K562 (cell line): Measurements from ENCODE around the gene GLB1L2. TPM values are rescaled to one million over a fixed set of nuclear protein-coding genes. Genes with fewer than 3 reads are reported as not detected.

Experiments used
- ATAC-seq: fragments of 200-7000 bp; cut with Tn5 transposase; 3 replicates; pipeline ENCODE4 v1.9.1; 2020; ENCODE audit warnings: moderate library complexity
- BruUV-seq: library from RNA; stranded (reverse); fragments of 400-500 nt; replicated peaks from 2 replicates; lab custom pipeline; 2021; lab: Mats Ljungman, UMichigan
- CTCF ChIA-PET: fragments of 300-600 bp; formaldehyde crosslinking; extraction: SDS; loops from one replicate; lab custom pipeline; 2021; ENCODE audit warnings: low intra/inter-chr PET ratio; lab: Yijun Ruan, JAX
- POLR2A ChIA-PET: fragments of 300-600, 350-650 bp; sonication (Branson Sonifier 250); formaldehyde crosslinking; extraction: SDS; loops from one replicate; lab custom pipeline; 2021; ENCODE audit warnings: antibody characterized with exemption, inconsistent platforms; lab: Yijun Ruan, JAX
- DNase-seq, 4 experiments: peaks; one replicate each; pipeline versions ENCODE4 v3.0.0 to v3.0.0-alpha.2; 2011 to 2018; ENCODE audit warnings: low spot score in 3 of 4, mixed read lengths in 3 of 4; ENCODE audit errors: extremely low read depth in 1 of 4
- FAIRE-seq: peaks from 2 replicates; lab custom pipeline; 2011; peaks lifted over from hg19 to GRCh38; lab: Jason Lieb, UNC
- H2AFZ ChIP-seq: 2 replicates; pipeline ENCODE4 v1.6.0; 2011; ENCODE audit warnings: low read depth, low read length, control low read depth, inconsistent platforms
- H3K27ac ChIP-seq: fragments of 200-600 bp; 3 replicates; pipeline ENCODE4 v1.8.0; 2011; ENCODE audit warnings: low read depth, mild to moderate bottlenecking, control low read depth, inconsistent platforms, low read length, moderate library complexity, mixed read lengths; ENCODE audit errors: extremely low read depth
- H3K27me3 ChIP-seq, 2 experiments: fragments of 300-600 bp in 1 of 2; 2 replicates in 1 of 2; 3 replicates in 1 of 2; pipeline versions ENCODE4 v1.6.0 to v1.8.0; 2011; ENCODE audit warnings: inconsistent platforms in 2 of 2, low read length in 2 of 2, mild to moderate bottlenecking in 1 of 2, mixed read lengths in 1 of 2, moderate library complexity in 1 of 2; ENCODE audit not compliant: control insufficient read depth in 2 of 2, insufficient read depth in 2 of 2
- H3K36me3 ChIP-seq: fragments of 300-600 bp; 3 replicates; pipeline ENCODE4 v1.8.0; 2011; ENCODE audit warnings: mild to moderate bottlenecking, low read length, inconsistent platforms; ENCODE audit not compliant: control insufficient read depth, insufficient read depth
- H3K4me1 ChIP-seq, 2 experiments: fragments of 200-600 bp in 1 of 2; replicated peaks in 1 of 2; 2 replicates in 1 of 2; 3 replicates in 1 of 2; pipeline versions ENCODE4 v1.5.1 to v1.8.0; 2011; ENCODE audit warnings: inconsistent platforms in 2 of 2, low read length in 2 of 2, mild to moderate bottlenecking in 1 of 2, mixed read lengths in 1 of 2, moderate library complexity in 1 of 2; ENCODE audit not compliant: control insufficient read depth in 2 of 2, insufficient read depth in 2 of 2
- H3K4me2 ChIP-seq: 2 replicates; pipeline ENCODE4 v1.6.1; 2011; ENCODE audit warnings: low read length, control low read depth, inconsistent platforms, mixed read lengths; ENCODE audit not compliant: insufficient read depth
- H3K4me3 ChIP-seq: fragments of 200-600 bp; sonication (generic), shearing (Covaris generic); 2 replicates; pipeline ENCODE4 v1.5.1; 2016; ENCODE audit warnings: control low read depth, inconsistent platforms
- H3K79me2 ChIP-seq: fragments of 200-600 bp; 3 replicates; pipeline ENCODE4 v1.8.0; 2011; ENCODE audit warnings: low read length, inconsistent platforms; ENCODE audit not compliant: control insufficient read depth, insufficient read depth
- H3K9ac ChIP-seq, 2 experiments: 2 replicates each; pipeline versions ENCODE4 v1.6.0 to v1.6.1; 2011; ENCODE audit warnings: low read depth in 2 of 2, low read length in 2 of 2, control low read depth in 1 of 2, inconsistent platforms in 1 of 2, mild to moderate bottlenecking in 1 of 2, mixed read lengths in 1 of 2; ENCODE audit not compliant: insufficient read depth in 1 of 2
- H3K9me1 ChIP-seq: one replicate; pipeline ENCODE4 v1.6.0; 2011; ENCODE audit warnings: inconsistent platforms, mild to moderate bottlenecking, low read length, moderate library complexity; ENCODE audit not compliant: control insufficient read depth, insufficient read depth
- H3K9me3 ChIP-seq: replicated peaks from 2 replicates; pipeline ENCODE4 v1.5.1; 2011; ENCODE audit warnings: low read depth, low read length, inconsistent platforms; ENCODE audit not compliant: control insufficient read depth, insufficient read depth
- H4K20me1 ChIP-seq: replicated peaks from 2 replicates; pipeline ENCODE4 v1.6.1; 2011; ENCODE audit warnings: low read length, inconsistent platforms, mixed read lengths; ENCODE audit not compliant: control insufficient read depth, insufficient read depth
- CREM ChIP-seq: IDR thresholded peaks from 2 replicates; pipeline ENCODE4 v1.6.1; 2014; ENCODE audit warnings: antibody characterized with exemption, low read depth
- IRF2 ChIP-seq: sonication (generic); formaldehyde crosslinking; IDR thresholded peaks from 2 replicates; pipeline ENCODE4 v1.8.1; 2022; ENCODE audit warnings: mild to moderate bottlenecking, missing genetic modification reagents
- RAD21 ChIP-seq, 2 experiments: fragments of 250-450 bp in 1 of 2; fragments of 450-650 bp in 1 of 2; sonication (Bioruptor Pico) in 1 of 2; formaldehyde crosslinking in 1 of 2; IDR thresholded peaks in 1 of 2; conservative IDR thresholded peaks in 1 of 2; 2 replicates each; pipeline versions ENCODE4 v1.4.0 to v1.8.0; 2020 to 2022; ENCODE audit warnings: mild to moderate bottlenecking in 2 of 2, moderate library complexity in 1 of 2
- SMC3 ChIP-seq: conservative IDR thresholded peaks from 2 replicates; pipeline ENCODE4 v1.6.1; 2011; ENCODE audit warnings: low read depth, low read length, improper control_type of control experiment; ENCODE audit not compliant: insufficient read depth
- ZFP36 ChIP-seq: fragments of 150-350 bp; IDR thresholded peaks from 2 replicates; pipeline ENCODE4 v1.6.1; 2018; ENCODE audit warnings: low read length, low read depth; ENCODE audit not compliant: partially characterized antibody
- ZKSCAN3 ChIP-seq: fragments of 250-450 bp; sonication (Bioruptor Pico); IDR thresholded peaks from 2 replicates; pipeline ENCODE4 v1.4.0; 2020
- ZNF146 ChIP-seq: IDR thresholded peaks from one replicate; pipeline ENCODE4 v1.6.1; 2018; ENCODE audit warnings: missing compliant biosample characterization; ENCODE audit not compliant: unreplicated experiment
- ZNF780A ChIP-seq: fragments of 250-450 bp; sonication (Bioruptor Pico); IDR thresholded peaks from 2 replicates; pipeline ENCODE4 v1.5.0; 2021; ENCODE audit warnings: mild to moderate bottlenecking
- WGBS: fragments of 100-300 bp; shearing (Covaris generic); methylation state at CpG from one replicate; pipeline ENCODE4 v1.1.6; 2016; ENCODE audit warnings: low coverage, mixed read lengths; ENCODE audit not compliant: insufficient coverage; ENCODE audit errors: missing lambda C conversion rate; 5-methylcytosine and 5-hydroxymethylcytosine counted together
- in situ Hi-C: fragments of 300-500 bp; cut with MboI; formaldehyde crosslinking; loops from 4 replicates; pipeline ENCODE4 v1.15.0; 2018; ENCODE audit warnings: inconsistent platforms, mixed read lengths
- intact Hi-C: fragments of 100-400 bp; cut with micrococcal nuclease; formaldehyde crosslinking; loops from 2 replicates; pipeline ENCODE4 v1.14.2; 2022
- polyA plus RNA-seq, 8 experiments: library from polyadenylated mRNA; depleted of rRNA in 4 of 8; stranded (reverse) in 5 of 8; unstranded in 3 of 8; fragments of >200 nt; fragmentation: Nextera tagmentation in 2 of 8; fragmentation: Illumina TruSeq in 1 of 8; extraction: Ambion mirVana in 2 of 8; extraction: Trizol in 1 of 8; gene quantifications; 2 replicates each; pipeline versions ENCODE4 v1.2.1 to v1.2.3, GENCODE V29; 2011 to 2014; ENCODE audit warnings: inconsistent platforms in 1 of 8, missing spikeins in 1 of 8
- total RNA-seq, 7 experiments: library from RNA; depleted of rRNA in 6 of 7; stranded (reverse); fragments of >200 nt in 6 of 7; fragmentation: Illumina TruSeq in 2 of 7; extraction: Trizol in 2 of 7; gene quantifications; 2 replicates each; pipeline versions ENCODE4 v1.2.1 to v1.2.3, GENCODE V29; 2011 to 2021; ENCODE audit warnings: low replicate concordance in 1 of 7
- TF ChIP-seq, protein P1 (sequence below), 3 experiments: IDR thresholded peaks in 2 of 3; conservative IDR thresholded peaks in 1 of 3; 2 replicates each; pipeline ENCODE4 v1.5.1; 2011 to 2012; ENCODE audit warnings: low read length in 3 of 3, mild to moderate bottlenecking in 3 of 3, control low read depth in 2 of 3, improper control_type of control experiment in 1 of 3, inconsistent platforms in 1 of 3, low read depth in 1 of 3, mixed read lengths in 1 of 3, moderate library complexity in 1 of 3; ENCODE audit not compliant: insufficient read depth in 2 of 3
- TF ChIP-seq, protein P2 (sequence below), 2 experiments: fragments of 450-650 bp; formaldehyde crosslinking in 1 of 2; IDR thresholded peaks; 2 replicates each; pipeline versions ENCODE4 v1.4.0 to v1.6.1; 2014 to 2020; ENCODE audit warnings: mild to moderate bottlenecking in 2 of 2, borderline replicate concordance in 1 of 2, low read depth in 1 of 2

The GLB1L2 gene
- total and polyA plus RNA-seq, 9 of the 15 experiments (the other 6 are each of a cell fraction or from before 2014, with no cell fraction given) = 0.84 to 21.4 (median 13.8) TPM

DNA sequence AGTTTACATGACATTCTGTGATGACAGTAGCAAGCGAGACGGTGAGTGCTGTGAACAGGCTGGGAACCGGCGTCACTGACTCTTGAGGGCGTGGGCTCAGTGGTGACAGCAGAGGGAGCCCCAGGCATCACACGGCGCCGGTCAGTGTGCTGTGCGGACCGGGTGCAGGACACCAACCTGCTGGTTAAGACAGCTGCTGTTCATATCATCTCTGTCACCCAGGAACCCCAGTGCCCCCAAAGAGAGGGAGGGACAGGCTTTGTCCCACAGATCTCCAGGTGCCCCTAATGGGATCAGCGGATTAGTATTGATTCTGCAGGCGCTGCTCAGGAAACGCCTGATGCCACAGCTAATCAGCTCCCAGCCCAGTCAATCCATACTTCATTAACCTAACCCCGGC is 61.9 kb downstream of the GLB1L2 start:
- Histone ChIP-seq H3K9ac (no peak overlapping the region), H3K4me2 (no peak overlapping the region), H3K36me3 (no peaks in the 10 kb centered on the region), H4K20me1 (peaks cover 17% of the 10 kb centered on the region; the same call in 1 of the 2 replicates), H3K27ac (no peak overlapping the region), H3K4me3 (no peak overlapping the region), H3K9me1 (no peaks in the 10 kb centered on the region), H2AFZ (no peak overlapping the region), H3K4me1 (no peaks in the 10 kb centered on the region), H3K9me3 (no peaks in the 10 kb centered on the region), H3K27me3 (peaks cover 6 to 76% of the 10 kb centered on the region in 2 experiments), H3K79me2 (no peaks in the 10 kb centered on the region)
- DNase-seq (peak; percentile 51 to 74 (median 58)), FAIRE-seq (peak; percentile 77), ATAC-seq (peak; percentile 96)
- TF ChIP-seq ZNF780A (CRISPR knock-in tag) (no peak), ZNF146 (CRISPR knock-in tag) (no peak), ZFP36 (peak; percentile 12), SMC3 (peak; percentile 38), CREM (peak; percentile 28; the same call in 1 of the 2 replicates), RAD21 (CRISPR knock-in tag; conservative IDR thresholded peaks at IDR 0.05 in 1 of 2, IDR thresholded peaks at IDR 0.05 in 1 of 2) (peak; percentile 35 to 70), IRF2 (no peak), ZKSCAN3 (CRISPR knock-in tag) (no peak)
- TF ChIP-seq, protein P1, sequence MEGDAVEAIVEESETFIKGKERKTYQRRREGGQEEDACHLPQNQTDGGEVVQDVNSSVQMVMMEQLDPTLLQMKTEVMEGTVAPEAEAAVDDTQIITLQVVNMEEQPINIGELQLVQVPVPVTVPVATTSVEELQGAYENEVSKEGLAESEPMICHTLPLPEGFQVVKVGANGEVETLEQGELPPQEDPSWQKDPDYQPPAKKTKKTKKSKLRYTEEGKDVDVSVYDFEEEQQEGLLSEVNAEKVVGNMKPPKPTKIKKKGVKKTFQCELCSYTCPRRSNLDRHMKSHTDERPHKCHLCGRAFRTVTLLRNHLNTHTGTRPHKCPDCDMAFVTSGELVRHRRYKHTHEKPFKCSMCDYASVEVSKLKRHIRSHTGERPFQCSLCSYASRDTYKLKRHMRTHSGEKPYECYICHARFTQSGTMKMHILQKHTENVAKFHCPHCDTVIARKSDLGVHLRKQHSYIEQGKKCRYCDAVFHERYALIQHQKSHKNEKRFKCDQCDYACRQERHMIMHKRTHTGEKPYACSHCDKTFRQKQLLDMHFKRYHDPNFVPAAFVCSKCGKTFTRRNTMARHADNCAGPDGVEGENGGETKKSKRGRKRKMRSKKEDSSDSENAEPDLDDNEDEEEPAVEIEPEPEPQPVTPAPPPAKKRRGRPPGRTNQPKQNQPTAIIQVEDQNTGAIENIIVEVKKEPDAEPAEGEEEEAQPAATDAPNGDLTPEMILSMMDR (IDR thresholded peaks at IDR 0.05 in 2 of 3, conservative IDR thresholded peaks at IDR 0.05 in 1 of 3; ENCODE audit: insufficient read depth in 2 of 3, low read depth in 1 of 3, low read length in 3 of 3) = peak; percentile 52 to 58 (median 56)
- TF ChIP-seq, protein P2, sequence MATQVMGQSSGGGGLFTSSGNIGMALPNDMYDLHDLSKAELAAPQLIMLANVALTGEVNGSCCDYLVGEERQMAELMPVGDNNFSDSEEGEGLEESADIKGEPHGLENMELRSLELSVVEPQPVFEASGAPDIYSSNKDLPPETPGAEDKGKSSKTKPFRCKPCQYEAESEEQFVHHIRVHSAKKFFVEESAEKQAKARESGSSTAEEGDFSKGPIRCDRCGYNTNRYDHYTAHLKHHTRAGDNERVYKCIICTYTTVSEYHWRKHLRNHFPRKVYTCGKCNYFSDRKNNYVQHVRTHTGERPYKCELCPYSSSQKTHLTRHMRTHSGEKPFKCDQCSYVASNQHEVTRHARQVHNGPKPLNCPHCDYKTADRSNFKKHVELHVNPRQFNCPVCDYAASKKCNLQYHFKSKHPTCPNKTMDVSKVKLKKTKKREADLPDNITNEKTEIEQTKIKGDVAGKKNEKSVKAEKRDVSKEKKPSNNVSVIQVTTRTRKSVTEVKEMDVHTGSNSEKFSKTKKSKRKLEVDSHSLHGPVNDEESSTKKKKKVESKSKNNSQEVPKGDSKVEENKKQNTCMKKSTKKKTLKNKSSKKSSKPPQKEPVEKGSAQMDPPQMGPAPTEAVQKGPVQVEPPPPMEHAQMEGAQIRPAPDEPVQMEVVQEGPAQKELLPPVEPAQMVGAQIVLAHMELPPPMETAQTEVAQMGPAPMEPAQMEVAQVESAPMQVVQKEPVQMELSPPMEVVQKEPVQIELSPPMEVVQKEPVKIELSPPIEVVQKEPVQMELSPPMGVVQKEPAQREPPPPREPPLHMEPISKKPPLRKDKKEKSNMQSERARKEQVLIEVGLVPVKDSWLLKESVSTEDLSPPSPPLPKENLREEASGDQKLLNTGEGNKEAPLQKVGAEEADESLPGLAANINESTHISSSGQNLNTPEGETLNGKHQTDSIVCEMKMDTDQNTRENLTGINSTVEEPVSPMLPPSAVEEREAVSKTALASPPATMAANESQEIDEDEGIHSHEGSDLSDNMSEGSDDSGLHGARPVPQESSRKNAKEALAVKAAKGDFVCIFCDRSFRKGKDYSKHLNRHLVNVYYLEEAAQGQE (IDR thresholded peaks at IDR 0.05; ENCODE audit: borderline replicate concordance) = peak; percentile 61
- TF ChIP-seq, protein P2 (CRISPR knock-in tag; IDR thresholded peaks at IDR 0.05; ENCODE audit: low read depth) = no peak
- in situ Hi-C loops = no loop called here
- ChIA-PET POLR2A (no interaction called here), CTCF (no interaction called here)
- WGBS = 10% methylated on average over 14 of the region's 14 CpGs
- intact Hi-C loops = loop anchor here (10.0 kb wide), 1 partner anchor 331 kb away; no protein-coding TSS in a partner anchor
- no TSS peak for BruUV-seq
